Psoas muscle (tissue), 8 donors: ENCODE data around the gene DIABLO. TPM values are rescaled to one million over a fixed set of nuclear protein-coding genes. Genes with fewer than 3 reads are reported as not detected.
"Not testable (repeated sequence)": the region's sequence is repeated elsewhere in the genome, so short reads cannot be mapped to it uniquely, and the experiment has no call there.

Source experiments
- ATAC-seq, 4 donors: fragments of 200-7000 bp; cut with Tn5 transposase; one replicate each; pipeline ENCODE4 v1.9.1; 2020; ENCODE audit warnings: moderate library complexity in 3 of 4, mild to moderate bottlenecking in 2 of 4
- DNase-seq, 2 donors: peaks; one replicate each; pipeline ENCODE4 v3.0.0-alpha.2; 2020
- H3K27ac ChIP-seq: fragments of 200-600 bp; one replicate; pipeline ENCODE4 v1.8.0; 2022
- H3K27me3 ChIP-seq, 3 donors: fragments of 200-600 bp in 1 of 3; one replicate each; pipeline versions ENCODE4 v1.6.1 to v1.8.0; 2013 to 2022; ENCODE audit warnings: low read length in 2 of 3, mild to moderate bottlenecking in 2 of 3, moderate library complexity in 1 of 3; ENCODE audit not compliant: insufficient read depth in 3 of 3
- H3K36me3 ChIP-seq, 2 donors: fragments of 200-600 bp in 1 of 2; one replicate each; pipeline versions ENCODE4 v1.6.1 to v1.8.0; 2013 to 2022; ENCODE audit warnings: low read depth in 1 of 2, mild to moderate bottlenecking in 1 of 2, moderate library complexity in 1 of 2; ENCODE audit not compliant: insufficient read depth in 1 of 2
- H3K4me1 ChIP-seq: fragments of 200-600 bp; one replicate; pipeline ENCODE4 v1.8.0; 2022
- H3K4me3 ChIP-seq: fragments of 200-600 bp; one replicate; pipeline ENCODE4 v1.8.0; 2022; ENCODE audit warnings: mild to moderate bottlenecking
- H3K9me3 ChIP-seq: fragments of 200-600 bp; one replicate; pipeline ENCODE4 v1.8.0; 2022
- CTCF ChIP-seq: fragments of 200-600 bp; IDR thresholded peaks from one replicate; pipeline ENCODE4 v1.8.0; 2022; ENCODE audit warnings: antibody characterized with exemption
- WGBS, 3 donors: extraction: QIAGEN DNeasy Blood & Tissue Kit; methylation state at CpG; one replicate each; pipeline versions ENCODE4 v1.1.6 to v1.1.7; 2013; 5-methylcytosine and 5-hydroxymethylcytosine counted together
- intact Hi-C, 2 donors: fragments of 100-400 bp; cut with DNase I; formaldehyde crosslinking; loops; one replicate each; pipeline versions ENCODE4 v1.11.0 to v1.14.2; 2022
- polyA plus RNA-seq, 3 donors: library from polyadenylated mRNA; stranded (reverse); fragments of 200-250 nt; gene quantifications; one replicate each; pipeline ENCODE4 v1.2.3, GENCODE V29; 2013
- total RNA-seq, 4 donors: library from RNA; stranded (reverse); fragmentation: NEBNext Ultra II Directional in 2 of 4; extraction: Animal tissue kit (Norgen Biotek cat#: 25700) in 2 of 4; gene quantifications; one replicate each; pipeline versions ENCODE4 v1.2.1 to v1.2.4, GENCODE V29; 2021 to 2023
- donor health status: healthy with polysubstance abuse.
- donor health status: DM: no; HTN: no; CAD: no; lungs with moderate emphysema.
- donor health status: Bipolar disorder and iron deficiency.
- donor health status: healthy.
- donor health status: DM: yes; HTN: yes; CAD: no.
- donor health status: DM: no; HTN: no; CAD: no.
- donor health status: DM: no; HTN: no; CAD: no.
- donor health status: DM: yes; HTN: yes; CAD: no.

The DIABLO gene
- total and polyA plus RNA-seq, 7 donors, result 24.4 to 109 (median 35.3) TPM

GRCh38 chr12:122184517-122184916 lies 41.3 kb downstream of the DIABLO start:
- no peak for TF ChIP-seq CTCF
- Histone ChIP-seq H3K4me3 (no peak overlapping the region), H3K4me1 (no peaks in the 10 kb centered on the region), H3K36me3 (no peaks in the 10 kb centered on the region), H3K27me3 (peaks cover 0 to 3% (median 0%) of the 10 kb centered on the region in 3 donors), H3K27ac (no peak overlapping the region), H3K9me3 (no peaks in the 10 kb centered on the region)
- DNase-seq, result no peak
- intact Hi-C loops, result no loop called here
- WGBS, 3 donors, result 77 to 85% (median 83%) methylated on average over 18 of the region's 18 CpGs
- no peak for ATAC-seq

- ATAC-seq, result no peak
- Histone ChIP-seq H3K27me3 (peaks cover 0 to 3% (median 0%) of the 10 kb centered on the region in 3 donors), H3K4me1 (no peaks in the 10 kb centered on the region), H3K9me3 (no peaks in the 10 kb centered on the region), H3K36me3 (no peaks in the 10 kb centered on the region), H3K27ac (no peak overlapping the region), H3K4me3 (peak overlapping the region; percentile 70)
- TF ChIP-seq CTCF, result no peak
- WGBS, 3 donors, result 72 to 79% (median 76%) methylated on average over 10 of the region's 10 CpGs
- no peak for DNase-seq
- intact Hi-C loops, result no loop called here
Measured at GRCh38 chr12:122183588-122183940, 42.3 kb downstream of the DIABLO start.

DNA sequence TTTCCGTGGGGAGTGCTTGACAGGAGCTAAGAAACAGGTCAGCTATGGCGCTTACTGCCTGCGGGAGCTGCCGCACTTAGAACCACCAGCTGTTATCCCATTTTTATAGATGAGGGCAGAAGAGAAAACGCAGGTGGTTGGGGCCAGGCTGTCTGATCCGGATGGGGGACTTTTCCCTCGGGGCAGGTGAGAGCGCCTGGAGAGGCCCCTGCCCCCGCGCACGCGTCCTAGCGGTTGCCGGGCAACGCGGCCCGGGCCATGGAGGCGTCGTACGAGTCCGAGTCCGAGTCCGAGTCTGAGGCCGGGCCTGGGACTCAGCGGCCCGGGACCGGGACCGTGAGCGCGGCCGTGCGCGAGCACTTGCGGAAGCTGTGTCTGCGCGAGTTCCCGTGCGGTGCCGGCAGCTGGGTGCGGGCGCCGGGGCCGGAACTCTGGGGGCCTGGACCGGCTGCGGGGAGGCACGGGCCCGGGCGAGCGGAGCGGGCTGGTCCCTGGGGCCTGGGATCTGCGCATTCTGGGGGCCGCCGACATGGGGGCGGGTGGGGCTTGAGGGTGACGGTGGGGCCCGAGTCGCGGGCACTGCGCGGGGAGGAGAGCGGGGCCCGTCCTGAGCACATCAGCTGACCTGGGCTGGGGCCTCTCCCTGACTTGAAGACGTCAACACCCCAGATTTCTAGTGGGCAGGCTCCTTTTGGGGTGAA lies 42.8 kb downstream of the DIABLO start, which contains the start of gene LRRC43:
Gene LRRC43 (plus strand): TSS at position 237 of the 701 bp plus-strand sequence. CDS start 22 bp downstream, at position 259.
- peaks cover 0 to 3% (median 0%) of the 10 kb centered on the region in 3 donors for H3K27me3 ChIP-seq
- peak within 1 kb of the TSS; percentile 70 for H3K4me3 ChIP-seq
- no peaks in the 10 kb centered on the region for H3K36me3 ChIP-seq
- H3K9me3 ChIP-seq, result no peaks in the 10 kb centered on the region
- intact Hi-C loops, result no loop called here
- DNase-seq, result peak in 1 of 2 donors; percentile 34
- H3K4me1 ChIP-seq, result no peaks in the 10 kb centered on the region
- WGBS, 3 donors, result 3 to 5% (median 3%) methylated on average over 45 to 63 of the region's 63 CpGs
- no peak for TF ChIP-seq CTCF
- H3K27ac ChIP-seq, result no peak within 1 kb of the TSS
- peak; percentile 28 to 74 (median 52) for ATAC-seq

DNA sequence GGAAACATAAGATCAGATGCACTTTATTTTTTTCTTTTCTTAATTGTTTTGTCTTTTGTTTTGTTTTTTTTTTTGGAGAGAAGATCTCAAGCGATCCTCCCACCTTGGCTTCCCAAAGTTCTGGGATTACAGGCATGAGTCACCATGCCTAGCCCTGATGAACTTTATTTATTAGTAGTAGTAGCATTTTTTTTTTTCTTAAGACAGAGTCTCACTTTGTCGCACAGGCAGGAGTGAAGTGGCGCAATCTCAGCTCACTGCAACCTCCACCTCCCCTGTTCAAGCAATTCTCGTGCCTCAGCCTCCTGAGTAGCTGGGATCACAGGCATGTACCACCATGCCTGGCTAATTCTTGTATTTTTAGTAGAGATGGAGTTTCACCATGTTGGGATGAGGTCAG lies 49.4 kb downstream of the DIABLO start:
- H3K27me3 ChIP-seq, H3K27ac ChIP-seq, H3K9me3 ChIP-seq, H3K4me1 ChIP-seq, ATAC-seq, DNase-seq, H3K36me3 ChIP-seq, intact Hi-C loops, H3K4me3 ChIP-seq: not testable (repeated sequence)
- WGBS, 3 donors, result 90 to 96% (median 95%) methylated on average over 4 of the region's 4 CpGs

DNA sequence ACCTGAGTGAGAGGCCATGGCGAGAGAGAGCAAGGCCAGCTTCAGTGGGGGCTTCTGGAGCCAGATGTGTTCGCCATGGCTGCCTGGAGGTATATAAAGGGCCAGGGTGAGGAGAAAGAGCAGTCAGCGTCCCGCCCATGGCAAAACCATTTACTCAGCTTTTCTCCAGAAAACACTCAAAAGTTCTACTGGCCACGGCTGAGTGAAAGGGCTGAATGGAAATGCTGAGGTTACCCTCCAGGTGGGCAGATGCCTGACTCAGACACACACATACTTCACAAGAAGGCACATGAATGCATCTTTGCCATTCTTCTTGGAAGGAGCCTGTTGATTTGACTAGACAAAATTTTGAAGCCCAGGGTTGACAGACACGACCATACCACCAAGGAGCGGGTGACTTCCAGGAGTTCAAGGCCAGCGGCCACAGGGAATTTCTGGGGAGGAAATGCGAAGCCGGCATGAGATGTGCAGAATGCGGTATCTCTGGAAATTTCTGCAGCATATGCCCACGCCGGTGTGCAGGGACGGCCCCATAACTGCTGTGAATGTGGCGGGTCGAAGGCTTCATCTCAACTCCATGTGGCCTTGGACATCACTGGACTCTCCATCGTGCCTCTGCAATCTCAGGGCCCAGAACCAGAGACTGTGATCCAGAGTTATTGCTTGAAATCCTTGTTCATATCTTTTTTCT lies 51.6 kb downstream of the DIABLO start, which contains the start of gene IL31:
Gene IL31 (minus strand): TSS at position 67 of the 691 bp plus-strand sequence. CDS start 49 bp downstream, at position 18.
- H3K4me3 ChIP-seq, result no peak within 1 kb of the TSS
- intact Hi-C loops, result no loop called here
- TF ChIP-seq CTCF, result no peak
- H3K27ac ChIP-seq, result no peak within 1 kb of the TSS
- H3K9me3 ChIP-seq, result no peaks in the 10 kb centered on the region
- ATAC-seq (no peak), DNase-seq (no peak)
- no peaks in the 10 kb centered on the region for H3K4me1 ChIP-seq
- WGBS, 3 donors, result 85 to 90% (median 89%) methylated on average over 17 of the region's 17 CpGs
- H3K27me3 ChIP-seq, result no peaks in the 10 kb centered on the region
- no peaks in the 10 kb centered on the region for H3K36me3 ChIP-seq
